NCI-H187 treated with DMSO at 0.1 percent for 48 hours (cell line): ENCODE results near the gene ATAD1.

Experiments
- DNase-seq: peaks from one replicate; lab custom pipeline; 2025; lab: John Stamatoyannopoulos, UW

The ATAD1 gene

GRCh38 chr10:87715552-87716347, 102.3 kb downstream of the ATAD1 start:
- DNase-seq = no peak

- DNase-seq = no peak
Measured at GRCh38 chr10:87713707-87714106, 104.3 kb downstream of the ATAD1 start.

GRCh38 chr10:87712913-87713616, 105.0 kb downstream of the ATAD1 start:
- no peak for DNase-seq

- no peak for DNase-seq
Measured at GRCh38 chr10:87707254-87707653, 110.8 kb downstream of the ATAD1 start.

GRCh38 chr10:87706731-87707130, 111.3 kb downstream of the ATAD1 start:
- DNase-seq = no peak

GRCh38 chr10:87705339-87705738, 112.7 kb downstream of the ATAD1 start:
- DNase-seq = no peak

- no peak for DNase-seq
Measured at GRCh38 chr10:87703771-87704170, 114.3 kb downstream of the ATAD1 start.

GRCh38 chr10:87702973-87703294, 115.1 kb downstream of the ATAD1 start:
- no peak for DNase-seq

GRCh38 chr10:87702260-87702972, 115.6 kb downstream of the ATAD1 start:
- DNase-seq = no peak
